GM12864 (cell line): Measurements from ENCODE around the gene TTLL12.

Source experiments
- DNase-seq: peaks from one replicate; pipeline ENCODE4 v3.0.0-alpha.2; 2011; ENCODE audit warnings: low read depth
- H3K4me3 ChIP-seq: 2 replicates; pipeline ENCODE4 v1.5.1; 2011; ENCODE audit warnings: mild to moderate bottlenecking, low read depth, low read length, control low read depth
- TF ChIP-seq, protein P1 (sequence below): IDR thresholded peaks from 2 replicates; pipeline ENCODE4 v1.5.1; 2011; ENCODE audit warnings: low read depth, mild to moderate bottlenecking, moderate library complexity, low read length, control low read depth, inconsistent platforms; ENCODE audit errors: missing control alignments

The TTLL12 gene

DNA sequence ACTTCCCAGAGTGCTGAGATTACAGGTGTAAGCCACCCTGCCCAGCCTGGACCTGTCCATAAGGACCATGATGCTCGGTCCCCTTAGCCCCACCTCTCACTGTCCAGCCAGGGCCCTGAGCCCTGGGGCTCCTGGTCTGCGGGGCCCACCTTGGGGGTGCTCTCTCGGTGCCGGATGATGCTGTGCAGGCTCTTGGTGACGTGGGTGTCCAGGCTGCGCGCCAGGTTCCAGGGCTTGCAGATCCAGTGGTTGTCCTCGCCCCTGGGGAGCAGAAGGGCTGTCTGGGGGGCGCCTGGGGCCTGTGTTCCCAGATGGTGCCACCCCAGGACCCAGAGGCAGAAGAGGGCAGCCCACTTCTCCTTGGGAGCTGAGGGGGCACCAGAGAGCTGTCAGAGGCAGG is 13.4 kb downstream of the TTLL12 start:
- no peak overlapping the region for H3K4me3 ChIP-seq
- TF ChIP-seq, protein P1, sequence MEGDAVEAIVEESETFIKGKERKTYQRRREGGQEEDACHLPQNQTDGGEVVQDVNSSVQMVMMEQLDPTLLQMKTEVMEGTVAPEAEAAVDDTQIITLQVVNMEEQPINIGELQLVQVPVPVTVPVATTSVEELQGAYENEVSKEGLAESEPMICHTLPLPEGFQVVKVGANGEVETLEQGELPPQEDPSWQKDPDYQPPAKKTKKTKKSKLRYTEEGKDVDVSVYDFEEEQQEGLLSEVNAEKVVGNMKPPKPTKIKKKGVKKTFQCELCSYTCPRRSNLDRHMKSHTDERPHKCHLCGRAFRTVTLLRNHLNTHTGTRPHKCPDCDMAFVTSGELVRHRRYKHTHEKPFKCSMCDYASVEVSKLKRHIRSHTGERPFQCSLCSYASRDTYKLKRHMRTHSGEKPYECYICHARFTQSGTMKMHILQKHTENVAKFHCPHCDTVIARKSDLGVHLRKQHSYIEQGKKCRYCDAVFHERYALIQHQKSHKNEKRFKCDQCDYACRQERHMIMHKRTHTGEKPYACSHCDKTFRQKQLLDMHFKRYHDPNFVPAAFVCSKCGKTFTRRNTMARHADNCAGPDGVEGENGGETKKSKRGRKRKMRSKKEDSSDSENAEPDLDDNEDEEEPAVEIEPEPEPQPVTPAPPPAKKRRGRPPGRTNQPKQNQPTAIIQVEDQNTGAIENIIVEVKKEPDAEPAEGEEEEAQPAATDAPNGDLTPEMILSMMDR: no peak
- DNase-seq: no peak

DNA sequence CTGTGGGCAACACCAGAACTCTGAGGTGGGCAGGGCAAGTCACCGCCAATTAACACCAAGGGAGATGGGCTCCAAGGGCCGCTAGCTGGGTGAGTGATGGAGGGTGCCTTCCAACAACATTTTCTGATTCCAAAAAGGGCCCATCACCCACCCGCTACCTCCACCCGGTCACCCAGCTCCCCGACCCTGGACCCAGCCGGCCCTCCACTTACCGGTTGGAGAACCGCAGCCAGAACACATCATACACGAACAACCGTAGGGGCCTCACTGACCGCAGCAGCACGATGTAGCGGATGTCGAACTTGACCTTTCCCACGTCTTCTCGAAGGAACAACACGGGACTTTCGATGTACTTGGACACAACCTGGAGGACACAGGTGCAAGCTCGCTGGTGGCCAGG is 14.7 kb downstream of the TTLL12 start:
- TF ChIP-seq, protein P1: no peak
- no peak for DNase-seq
- H3K4me3 ChIP-seq: no peak overlapping the region

DNA sequence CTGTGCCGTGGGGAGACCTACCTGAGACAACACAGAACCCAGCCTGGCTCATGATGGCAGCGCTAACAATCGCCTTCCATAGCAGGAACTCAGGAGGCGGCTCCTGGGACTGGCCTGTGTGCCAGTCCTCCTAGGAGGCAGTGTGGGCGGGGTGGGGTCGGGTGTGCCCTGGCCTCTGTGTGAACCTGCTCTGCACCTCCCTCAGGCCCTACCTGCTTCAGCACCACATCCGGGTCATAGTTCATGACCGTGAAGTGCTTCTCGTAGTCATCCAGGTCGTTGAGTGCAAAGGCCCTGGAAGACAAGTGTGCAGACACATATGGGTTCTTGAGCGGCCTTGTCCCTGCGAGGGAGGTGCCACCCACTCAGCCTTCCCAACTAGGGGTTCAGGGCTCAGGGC is 15.3 kb downstream of the TTLL12 start:
- no peak for DNase-seq
- TF ChIP-seq, protein P1: no peak
- no peak overlapping the region for H3K4me3 ChIP-seq

DNA sequence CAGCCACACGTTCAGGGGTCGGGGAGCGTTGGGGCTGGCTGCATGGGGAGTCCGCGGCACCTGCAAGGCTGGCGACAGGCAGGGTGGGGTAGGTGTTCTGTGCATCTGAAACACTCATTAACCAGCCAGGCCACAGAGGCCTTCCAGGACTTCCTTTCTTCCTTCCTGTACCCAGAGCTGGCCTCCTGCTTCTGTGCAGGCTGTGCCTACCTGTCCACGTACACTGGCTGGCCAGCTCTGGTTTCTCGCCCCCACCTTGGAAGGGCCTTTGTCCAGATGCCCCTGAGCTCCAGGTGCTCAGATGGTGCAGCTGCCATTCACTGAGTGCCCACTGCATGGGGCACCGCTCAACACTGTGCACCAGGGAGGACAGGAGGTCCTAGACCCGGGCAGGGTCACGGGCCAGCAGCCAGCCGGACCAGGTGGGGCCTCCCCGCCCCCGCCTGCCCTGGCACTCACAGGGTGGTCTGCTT is 15.9 kb downstream of the TTLL12 start:
- TF ChIP-seq, protein P1: no peak
- H3K4me3 ChIP-seq: no peak overlapping the region
- no peak for DNase-seq

DNA sequence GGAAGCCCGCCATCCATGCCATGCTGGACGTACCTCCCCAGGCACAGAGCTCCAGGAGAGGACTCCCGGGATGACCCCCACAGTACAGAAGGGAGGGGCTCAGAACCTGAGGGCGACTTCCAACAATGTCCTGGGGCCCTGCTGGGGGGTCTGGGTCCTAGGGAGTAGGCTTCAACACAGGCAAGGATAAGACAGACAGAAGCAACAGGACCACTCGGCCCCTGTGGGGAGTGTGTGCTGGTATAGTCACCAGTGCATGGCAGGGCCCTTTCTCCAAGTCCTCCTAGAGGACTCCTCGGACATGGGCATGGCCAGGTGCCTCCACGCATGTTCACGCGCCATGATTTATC is 16.8 kb downstream of the TTLL12 start:
- no peak for DNase-seq
- H3K4me3 ChIP-seq: no peak overlapping the region
- TF ChIP-seq, protein P1: no peak

DNA sequence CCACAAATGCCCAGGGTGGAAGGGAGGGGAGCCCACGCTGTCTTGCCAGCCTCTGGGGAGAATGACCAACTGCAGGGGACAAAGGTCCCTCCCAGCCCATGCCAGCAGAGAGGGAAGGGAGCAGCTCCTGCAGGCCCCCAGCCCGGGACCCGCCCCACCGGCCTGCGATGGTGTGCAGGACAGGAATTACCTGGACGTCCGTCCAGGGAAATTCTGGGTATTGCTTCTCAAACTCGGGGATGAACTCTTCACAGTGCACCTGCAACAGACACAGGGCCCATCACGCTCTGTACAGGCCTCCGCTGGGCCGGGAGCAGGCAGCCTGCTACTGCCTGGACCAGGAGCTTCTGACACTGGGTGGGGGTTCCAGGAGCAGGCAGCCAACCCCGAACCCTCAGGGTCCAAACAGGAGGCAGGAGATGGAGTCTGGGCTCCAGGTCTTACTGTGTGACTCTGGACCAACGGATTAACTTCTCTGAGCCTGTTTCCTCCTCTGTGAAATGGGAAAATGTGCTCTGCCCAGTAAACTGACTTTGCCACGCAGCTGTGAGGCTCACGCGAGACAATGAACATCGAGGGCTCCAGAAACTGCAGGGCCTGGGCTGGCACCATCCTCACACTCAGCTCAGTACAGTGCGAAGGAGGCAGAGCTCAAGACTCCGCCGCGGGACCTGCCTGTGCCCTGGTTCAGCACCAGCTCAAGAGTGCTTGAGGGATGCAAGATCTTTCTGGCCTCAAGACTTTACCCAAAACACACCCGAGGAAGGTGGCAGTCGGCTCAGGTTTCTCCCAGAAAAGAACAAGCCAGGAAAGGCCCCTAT is 17.4 kb downstream of the TTLL12 start:
- DNase-seq: no peak
- no peak overlapping the region for H3K4me3 ChIP-seq
- TF ChIP-seq, protein P1: no peak

DNA sequence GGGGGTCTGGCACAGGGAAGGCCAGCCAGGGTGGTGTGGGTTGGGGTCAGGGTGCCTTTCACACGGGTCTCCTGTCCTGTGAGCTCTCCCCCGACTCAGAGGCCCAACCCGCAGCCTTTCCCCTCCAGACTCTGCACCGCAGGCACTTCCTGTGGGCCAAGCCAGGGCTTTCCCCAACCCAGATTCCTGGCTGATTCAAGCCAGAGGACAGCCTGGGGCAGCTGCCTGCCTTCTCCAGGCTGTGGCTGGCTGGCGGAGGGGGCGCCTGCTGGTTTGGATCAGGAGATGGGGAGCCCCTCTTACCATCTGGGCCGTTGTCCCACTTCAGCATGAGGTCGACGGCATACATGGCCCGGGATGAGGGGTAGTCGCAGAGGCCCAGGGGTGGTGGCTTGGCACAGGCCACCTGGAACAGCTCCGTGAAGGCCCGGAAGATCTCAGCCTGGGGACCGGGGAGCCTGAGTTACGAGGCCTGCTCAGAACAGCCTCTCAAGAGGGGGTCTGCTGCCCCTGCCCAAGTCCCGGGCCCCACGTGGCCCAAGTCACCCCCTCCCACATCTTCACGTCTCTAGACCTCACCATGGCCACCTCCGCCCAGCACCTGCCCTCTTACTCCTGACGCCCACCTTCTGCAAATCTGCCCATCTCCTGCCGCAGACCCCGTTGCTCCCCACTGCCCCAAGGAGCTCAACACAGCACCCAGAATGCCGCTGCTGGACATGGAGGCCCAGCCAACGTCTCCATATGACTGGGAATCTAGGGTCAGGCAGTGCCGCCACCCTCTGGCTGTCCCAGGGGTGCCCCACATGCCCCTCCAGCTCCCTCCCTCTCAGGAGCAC is 18.2 kb downstream of the TTLL12 start:
- TF ChIP-seq, protein P1: no peak
- no peak for DNase-seq
- H3K4me3 ChIP-seq: no peak overlapping the region
